ENCODE data around the gene TOMM20.

DNA sequence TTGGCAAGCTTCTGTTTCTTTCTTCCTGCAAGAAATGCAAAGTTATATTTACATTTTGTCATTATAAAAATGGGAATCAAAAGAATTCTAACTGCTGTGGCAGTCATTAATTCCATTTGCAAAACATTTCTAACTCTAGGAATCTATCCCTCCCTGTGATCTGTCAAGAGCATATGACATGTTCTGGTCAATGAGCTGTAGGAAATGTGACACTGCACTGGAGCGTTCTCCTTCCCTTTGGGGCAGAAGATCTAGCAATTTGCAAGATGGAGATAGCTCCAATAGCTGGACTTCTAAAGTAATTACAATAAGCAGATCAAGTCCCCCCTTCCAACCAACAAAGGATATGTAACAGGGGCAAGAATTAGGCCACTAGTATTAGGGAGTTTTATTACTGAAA, 6.3 kb downstream of the TOMM20 start:
- no peak for TF ChIP-seq ZNF670 (tag by site-specific recombination; IDR thresholded peaks at IDR 0.05; ENCODE audit: low read depth)
- no peak for TF ChIP-seq ZNF785 (tag by site-specific recombination; IDR thresholded peaks at IDR 0.05)
- TF ChIP-seq ZNF274 (IDR thresholded peaks at IDR 0.05; ENCODE audit: low read length) = no peak
- TF ChIP-seq ZNF274 (tag by site-specific recombination; IDR thresholded peaks at IDR 0.05; ENCODE audit: borderline replicate concordance) = no peak
- TF ChIP-seq ZNF501 (tag by site-specific recombination; IDR thresholded peaks at IDR 0.05) = no peak
- TF ChIP-seq, protein P1, sequence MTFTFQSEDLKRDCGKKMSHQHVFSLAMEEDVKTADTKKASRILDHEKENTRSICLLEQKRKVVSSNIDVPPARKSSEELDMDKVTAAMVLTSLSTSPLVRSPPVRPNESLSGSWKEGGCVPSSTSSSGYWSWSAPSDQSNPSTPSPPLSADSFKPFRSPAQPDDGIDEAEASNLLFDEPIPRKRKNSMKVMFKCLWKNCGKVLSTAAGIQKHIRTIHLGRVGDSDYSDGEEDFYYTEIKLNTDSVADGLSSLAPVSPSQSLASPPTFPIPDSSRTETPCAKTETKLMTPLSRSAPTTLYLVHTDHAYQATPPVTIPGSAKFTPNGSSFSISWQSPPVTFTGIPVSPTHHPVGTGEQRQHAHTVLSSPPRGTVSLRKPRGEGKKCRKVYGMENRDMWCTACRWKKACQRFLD (tag by site-specific recombination; IDR thresholded peaks at IDR 0.05) = no peak
- TF ChIP-seq, protein P2, sequence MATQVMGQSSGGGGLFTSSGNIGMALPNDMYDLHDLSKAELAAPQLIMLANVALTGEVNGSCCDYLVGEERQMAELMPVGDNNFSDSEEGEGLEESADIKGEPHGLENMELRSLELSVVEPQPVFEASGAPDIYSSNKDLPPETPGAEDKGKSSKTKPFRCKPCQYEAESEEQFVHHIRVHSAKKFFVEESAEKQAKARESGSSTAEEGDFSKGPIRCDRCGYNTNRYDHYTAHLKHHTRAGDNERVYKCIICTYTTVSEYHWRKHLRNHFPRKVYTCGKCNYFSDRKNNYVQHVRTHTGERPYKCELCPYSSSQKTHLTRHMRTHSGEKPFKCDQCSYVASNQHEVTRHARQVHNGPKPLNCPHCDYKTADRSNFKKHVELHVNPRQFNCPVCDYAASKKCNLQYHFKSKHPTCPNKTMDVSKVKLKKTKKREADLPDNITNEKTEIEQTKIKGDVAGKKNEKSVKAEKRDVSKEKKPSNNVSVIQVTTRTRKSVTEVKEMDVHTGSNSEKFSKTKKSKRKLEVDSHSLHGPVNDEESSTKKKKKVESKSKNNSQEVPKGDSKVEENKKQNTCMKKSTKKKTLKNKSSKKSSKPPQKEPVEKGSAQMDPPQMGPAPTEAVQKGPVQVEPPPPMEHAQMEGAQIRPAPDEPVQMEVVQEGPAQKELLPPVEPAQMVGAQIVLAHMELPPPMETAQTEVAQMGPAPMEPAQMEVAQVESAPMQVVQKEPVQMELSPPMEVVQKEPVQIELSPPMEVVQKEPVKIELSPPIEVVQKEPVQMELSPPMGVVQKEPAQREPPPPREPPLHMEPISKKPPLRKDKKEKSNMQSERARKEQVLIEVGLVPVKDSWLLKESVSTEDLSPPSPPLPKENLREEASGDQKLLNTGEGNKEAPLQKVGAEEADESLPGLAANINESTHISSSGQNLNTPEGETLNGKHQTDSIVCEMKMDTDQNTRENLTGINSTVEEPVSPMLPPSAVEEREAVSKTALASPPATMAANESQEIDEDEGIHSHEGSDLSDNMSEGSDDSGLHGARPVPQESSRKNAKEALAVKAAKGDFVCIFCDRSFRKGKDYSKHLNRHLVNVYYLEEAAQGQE (tag by site-specific recombination; IDR thresholded peaks at IDR 0.05) = no peak
- no peak for TF ChIP-seq MZF1 (tag by site-specific recombination; IDR thresholded peaks at IDR 0.05; ENCODE audit: borderline replicate concordance)
- TF ChIP-seq, protein P3, sequence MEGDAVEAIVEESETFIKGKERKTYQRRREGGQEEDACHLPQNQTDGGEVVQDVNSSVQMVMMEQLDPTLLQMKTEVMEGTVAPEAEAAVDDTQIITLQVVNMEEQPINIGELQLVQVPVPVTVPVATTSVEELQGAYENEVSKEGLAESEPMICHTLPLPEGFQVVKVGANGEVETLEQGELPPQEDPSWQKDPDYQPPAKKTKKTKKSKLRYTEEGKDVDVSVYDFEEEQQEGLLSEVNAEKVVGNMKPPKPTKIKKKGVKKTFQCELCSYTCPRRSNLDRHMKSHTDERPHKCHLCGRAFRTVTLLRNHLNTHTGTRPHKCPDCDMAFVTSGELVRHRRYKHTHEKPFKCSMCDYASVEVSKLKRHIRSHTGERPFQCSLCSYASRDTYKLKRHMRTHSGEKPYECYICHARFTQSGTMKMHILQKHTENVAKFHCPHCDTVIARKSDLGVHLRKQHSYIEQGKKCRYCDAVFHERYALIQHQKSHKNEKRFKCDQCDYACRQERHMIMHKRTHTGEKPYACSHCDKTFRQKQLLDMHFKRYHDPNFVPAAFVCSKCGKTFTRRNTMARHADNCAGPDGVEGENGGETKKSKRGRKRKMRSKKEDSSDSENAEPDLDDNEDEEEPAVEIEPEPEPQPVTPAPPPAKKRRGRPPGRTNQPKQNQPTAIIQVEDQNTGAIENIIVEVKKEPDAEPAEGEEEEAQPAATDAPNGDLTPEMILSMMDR (tag by site-specific recombination; IDR thresholded peaks at IDR 0.05) = no peak
- no peak for TF ChIP-seq ZNF654 (tag by site-specific recombination; IDR thresholded peaks at IDR 0.05; ENCODE audit: low read depth)
- no peak for TF ChIP-seq MYNN (tag by site-specific recombination; IDR thresholded peaks at IDR 0.05; ENCODE audit: borderline replicate concordance)
- TF ChIP-seq, protein P4, sequence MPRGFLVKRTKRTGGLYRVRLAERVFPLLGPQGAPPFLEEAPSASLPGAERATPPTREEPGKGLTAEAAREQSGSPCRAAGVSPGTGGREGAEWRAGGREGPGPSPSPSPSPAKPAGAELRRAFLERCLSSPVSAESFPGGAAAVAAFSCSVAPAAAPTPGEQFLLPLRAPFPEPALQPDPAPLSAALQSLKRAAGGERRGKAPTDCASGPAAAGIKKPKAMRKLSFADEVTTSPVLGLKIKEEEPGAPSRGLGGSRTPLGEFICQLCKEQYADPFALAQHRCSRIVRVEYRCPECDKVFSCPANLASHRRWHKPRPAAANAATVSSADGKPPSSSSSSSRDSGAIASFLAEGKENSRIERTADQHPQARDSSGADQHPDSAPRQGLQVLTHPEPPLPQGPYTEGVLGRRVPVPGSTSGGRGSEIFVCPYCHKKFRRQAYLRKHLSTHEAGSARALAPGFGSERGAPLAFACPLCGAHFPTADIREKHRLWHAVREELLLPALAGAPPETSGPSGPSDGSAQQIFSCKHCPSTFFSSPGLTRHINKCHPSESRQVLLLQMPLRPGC (tag by site-specific recombination; IDR thresholded peaks at IDR 0.05) = no peak
- TF ChIP-seq ZNF416 (tag by site-specific recombination; IDR thresholded peaks at IDR 0.05) = no peak
- TF ChIP-seq ZFP37 (tag by site-specific recombination; IDR thresholded peaks at IDR 0.05) = no peak
- TF ChIP-seq ZNF621 (tag by site-specific recombination; IDR thresholded peaks at IDR 0.05) = no peak
